Esophagus squamous epithelium (tissue), 5 donors: ENCODE measurements around the gene CAPS2. TPM values are rescaled to one million over a fixed set of nuclear protein-coding genes. Genes with fewer than 3 reads are reported as not detected.

Experiments
- DNase-seq: peaks from one replicate; lab custom pipeline; 2025; lab: John Stamatoyannopoulos, UW
- H3K27ac ChIP-seq, 4 donors: fragments of 200-600 bp; sonication (generic); one replicate each; pipeline ENCODE4 v1.5.1; 2016 to 2019; ENCODE audit warnings: mild to moderate bottlenecking in 1 of 4
- H3K27me3 ChIP-seq, 4 donors: fragments of 200-600 bp; sonication (generic); 1 replicate in 3 of 4; 2 replicates in 1 of 4; pipeline versions ENCODE4 v1.5.1 to v1.6.0; 2017 to 2021; ENCODE audit warnings: antibody characterized with exemption in 1 of 4
- H3K36me3 ChIP-seq, 3 donors: fragments of 200-600 bp; sonication (generic); one replicate each; pipeline ENCODE4 v1.5.1; 2016 to 2019
- H3K4me1 ChIP-seq, 3 donors: fragments of 200-600 bp; sonication (generic); one replicate each; pipeline ENCODE4 v1.5.1; 2017 to 2019
- H3K4me3 ChIP-seq, 4 donors: fragments of 200-600 bp; sonication (generic); 1 replicate in 3 of 4; 2 replicates in 1 of 4; pipeline ENCODE4 v1.5.1; 2016 to 2019; ENCODE audit warnings: mild to moderate bottlenecking in 2 of 4, moderate library complexity in 1 of 4
- H3K9me3 ChIP-seq, 3 donors: fragments of 200-600 bp; sonication (generic); one replicate each; pipeline ENCODE4 v1.5.1; 2016 to 2019
- POLR2A ChIP-seq, 4 donors: fragments of 450-650 bp; IDR thresholded peaks; one replicate each; pipeline ENCODE4 v1.6.1; 2017; ENCODE audit warnings: antibody characterized with exemption in 4 of 4, mild to moderate bottlenecking in 4 of 4, moderate library complexity in 3 of 4
- WGBS, 2 donors: methylation state at CpG; one replicate each; pipeline ENCODE4 v1.1.5; 2018; 5-methylcytosine and 5-hydroxymethylcytosine counted together
- intact Hi-C: fragments of 100-400 bp; cut with DNase I; formaldehyde crosslinking; loops from one replicate; pipeline ENCODE4 v1.15.0; 2022
- total RNA-seq, 4 donors: library from RNA; depleted of rRNA; stranded (reverse); fragments of >200 nt; gene quantifications; one replicate each; pipeline ENCODE4 v1.1.0, GENCODE V29; 2016
- TF ChIP-seq, protein P1 (sequence below), 6 experiments: fragments of 450-650 bp in 4 of 6; fragments of 200-600 bp in 2 of 6; sonication (generic) in 2 of 6; IDR thresholded peaks; one replicate each; pipeline ENCODE4 v1.5.1; 2016 to 2019; ENCODE audit warnings: antibody characterized with exemption in 6 of 6, mild to moderate bottlenecking in 4 of 6, moderate library complexity in 4 of 6
- donor health status: DM: yes; HTN: yes; CAD: no.

Gene CAPS2
- total RNA-seq, 4 donors from 2014 or later = 2.9 to 9.2 (median 5.8) TPM

DNA sequence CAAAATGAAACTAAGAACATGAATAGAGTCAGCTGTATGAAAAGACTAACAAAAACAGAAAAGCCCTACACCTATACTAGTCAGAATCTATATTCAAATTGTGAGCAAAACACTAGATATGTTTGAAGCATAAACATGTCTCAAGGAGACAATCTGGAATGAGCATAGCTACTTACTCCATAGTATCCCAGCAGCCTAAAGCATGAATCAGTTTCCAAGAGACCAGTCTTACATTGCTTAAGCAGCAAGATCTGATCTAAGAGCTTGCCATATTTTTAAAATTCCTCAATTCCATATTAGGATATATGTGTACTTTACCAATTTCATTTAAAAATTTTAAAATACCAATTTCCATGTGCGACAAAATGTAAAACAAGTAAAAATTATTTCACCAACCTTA is 7.7 kb downstream of the CAPS2 start:
- Histone ChIP-seq H3K27me3 (no peaks in the 10 kb centered on the region), H3K4me1 (no peaks in the 10 kb centered on the region), H3K27ac (no peak overlapping the region), H3K9me3 (no peaks in the 10 kb centered on the region), H3K36me3 (no peaks in the 10 kb centered on the region), H3K4me3 (no peak overlapping the region)
- intact Hi-C loops = no loop called here
- no peak for TF ChIP-seq POLR2A (IDR thresholded peaks at IDR 0.05)
- TF ChIP-seq, protein P1, sequence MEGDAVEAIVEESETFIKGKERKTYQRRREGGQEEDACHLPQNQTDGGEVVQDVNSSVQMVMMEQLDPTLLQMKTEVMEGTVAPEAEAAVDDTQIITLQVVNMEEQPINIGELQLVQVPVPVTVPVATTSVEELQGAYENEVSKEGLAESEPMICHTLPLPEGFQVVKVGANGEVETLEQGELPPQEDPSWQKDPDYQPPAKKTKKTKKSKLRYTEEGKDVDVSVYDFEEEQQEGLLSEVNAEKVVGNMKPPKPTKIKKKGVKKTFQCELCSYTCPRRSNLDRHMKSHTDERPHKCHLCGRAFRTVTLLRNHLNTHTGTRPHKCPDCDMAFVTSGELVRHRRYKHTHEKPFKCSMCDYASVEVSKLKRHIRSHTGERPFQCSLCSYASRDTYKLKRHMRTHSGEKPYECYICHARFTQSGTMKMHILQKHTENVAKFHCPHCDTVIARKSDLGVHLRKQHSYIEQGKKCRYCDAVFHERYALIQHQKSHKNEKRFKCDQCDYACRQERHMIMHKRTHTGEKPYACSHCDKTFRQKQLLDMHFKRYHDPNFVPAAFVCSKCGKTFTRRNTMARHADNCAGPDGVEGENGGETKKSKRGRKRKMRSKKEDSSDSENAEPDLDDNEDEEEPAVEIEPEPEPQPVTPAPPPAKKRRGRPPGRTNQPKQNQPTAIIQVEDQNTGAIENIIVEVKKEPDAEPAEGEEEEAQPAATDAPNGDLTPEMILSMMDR (IDR thresholded peaks at IDR 0.05) = no peak
- WGBS, 2 donors = 0% methylated on average over 1 of the region's 1 CpG
- no peak for DNase-seq

DNA sequence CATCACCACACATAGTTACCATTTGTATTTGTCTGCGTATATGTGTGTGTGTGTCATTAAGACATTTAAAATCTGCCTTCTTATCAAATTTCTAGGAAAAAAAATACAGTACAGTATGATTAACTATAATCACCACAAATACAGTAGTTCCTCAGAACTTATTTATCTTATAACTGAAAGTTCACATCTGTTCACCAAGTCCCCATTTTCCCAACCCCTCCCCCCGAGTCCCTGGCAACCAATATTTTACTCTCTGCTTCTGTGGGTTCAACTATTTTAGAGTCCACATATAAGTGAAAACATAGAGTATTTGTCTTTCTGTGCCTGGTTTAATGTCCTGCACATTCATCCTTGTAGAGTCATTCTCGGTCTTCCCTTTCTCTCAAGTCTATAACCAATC is 12.3 kb downstream of the CAPS2 start:
- H3K27me3 ChIP-seq = no peaks in the 10 kb centered on the region
- no peaks in the 10 kb centered on the region for H3K9me3 ChIP-seq
- no peak overlapping the region for H3K4me3 ChIP-seq
- intact Hi-C loops = no loop called here
- WGBS, 2 donors = 76 to 92% methylated on average over 3 of the region's 3 CpGs
- no peak overlapping the region for H3K27ac ChIP-seq
- no peak for DNase-seq
- H3K36me3 ChIP-seq = no peaks in the 10 kb centered on the region
- TF ChIP-seq POLR2A (IDR thresholded peaks at IDR 0.05) = no peak
- TF ChIP-seq, protein P1 (IDR thresholded peaks at IDR 0.05) = no peak
- H3K4me1 ChIP-seq = no peaks in the 10 kb centered on the region

DNA sequence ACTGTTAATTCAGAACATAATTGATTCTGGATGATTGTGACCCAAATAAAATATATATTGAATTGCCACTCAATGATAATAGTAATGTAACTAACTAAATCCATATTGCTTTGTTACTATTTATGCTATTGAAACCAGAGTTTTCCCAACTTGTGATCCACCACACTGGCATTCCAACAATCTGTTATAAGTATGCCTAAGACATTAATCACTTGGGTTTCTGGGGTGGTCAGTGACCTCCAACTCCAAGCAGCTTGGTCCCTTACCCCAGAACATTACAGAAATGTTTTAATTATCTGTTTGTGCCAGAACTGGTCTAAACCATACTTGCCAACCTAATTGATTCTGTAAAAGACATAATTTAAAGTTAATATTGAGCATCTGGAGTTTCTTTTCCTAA is 14.6 kb downstream of the CAPS2 start:
- no peak for DNase-seq
- no peaks in the 10 kb centered on the region for H3K9me3 ChIP-seq
- H3K27me3 ChIP-seq = no peaks in the 10 kb centered on the region
- intact Hi-C loops = no loop called here
- peaks cover 0 to under 1% (median 0%) of the 10 kb centered on the region in 3 donors for H3K36me3 ChIP-seq
- no peak overlapping the region for H3K27ac ChIP-seq
- peaks cover 0 to 7% (median 0%) of the 10 kb centered on the region in 3 donors for H3K4me1 ChIP-seq
- H3K4me3 ChIP-seq = no peak overlapping the region
- TF ChIP-seq POLR2A (IDR thresholded peaks at IDR 0.05) = no peak
- TF ChIP-seq, protein P1 (IDR thresholded peaks at IDR 0.05) = no peak

DNA sequence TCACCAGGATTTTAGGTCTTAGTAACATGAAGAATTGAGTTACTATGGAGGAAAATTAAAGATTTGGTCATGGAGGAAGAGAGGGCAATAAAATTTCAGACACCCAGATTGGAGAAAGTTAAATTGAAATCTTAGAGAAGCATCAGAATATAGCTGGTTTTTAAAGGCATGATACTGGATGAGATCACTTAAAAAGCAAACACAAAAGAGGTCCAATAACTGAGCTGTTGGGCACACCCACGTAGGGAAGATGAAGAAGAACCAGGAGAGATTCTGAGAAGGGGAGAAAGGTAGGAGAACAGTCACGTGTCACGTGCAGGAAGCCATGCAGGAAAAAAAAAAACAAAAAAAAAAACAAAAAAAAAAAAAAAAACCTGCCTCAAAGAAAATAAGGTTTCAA is 18.8 kb downstream of the CAPS2 start:
- WGBS, 2 donors = 69 to 71% methylated on average over 3 of the region's 3 CpGs
- Histone ChIP-seq H3K27ac (no peak overlapping the region), H3K9me3 (no peaks in the 10 kb centered on the region), H3K27me3 (no peaks in the 10 kb centered on the region), H3K4me3 (no peak overlapping the region), H3K4me1 (peaks cover 0 to 10% (median 0%) of the 10 kb centered on the region in 3 donors), H3K36me3 (peaks cover 0 to 6% (median 0%) of the 10 kb centered on the region in 3 donors)
- intact Hi-C loops = no loop called here
- no peak for DNase-seq
- TF ChIP-seq POLR2A (IDR thresholded peaks at IDR 0.05) = no peak
- TF ChIP-seq, protein P1 (IDR thresholded peaks at IDR 0.05) = no peak

DNA sequence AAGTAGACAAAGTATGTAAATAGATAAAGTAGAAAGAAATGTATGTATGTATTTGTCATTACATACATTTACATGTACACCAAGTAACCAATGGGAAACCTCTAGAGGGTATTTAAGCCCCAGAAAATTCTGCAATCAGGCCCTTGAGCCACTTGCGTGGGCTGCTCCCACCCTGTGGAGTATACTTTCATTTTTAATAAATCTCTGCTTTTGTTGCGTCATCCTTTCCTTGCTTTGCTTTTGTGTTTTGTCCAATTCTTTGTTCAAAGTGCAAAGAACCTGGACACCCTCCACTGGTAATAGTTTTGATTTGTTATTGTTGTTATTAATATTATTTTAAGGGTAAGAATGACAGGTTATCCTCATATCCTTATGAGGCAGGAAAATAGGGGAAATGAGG is 21.8 kb downstream of the CAPS2 start:
- intact Hi-C loops = no loop called here
- Histone ChIP-seq H3K4me3 (no peak overlapping the region), H3K9me3 (no peaks in the 10 kb centered on the region), H3K36me3 (peaks cover 0 to 20% (median 0%) of the 10 kb centered on the region in 3 donors), H3K27me3 (no peaks in the 10 kb centered on the region), H3K4me1 (peaks cover 0 to 10% (median 0%) of the 10 kb centered on the region in 3 donors), H3K27ac (no peak overlapping the region)
- TF ChIP-seq, protein P1 (IDR thresholded peaks at IDR 0.05) = no peak
- TF ChIP-seq POLR2A (IDR thresholded peaks at IDR 0.05) = no peak
- WGBS, 2 donors = 71 to 79% methylated on average over 2 of the region's 2 CpGs
- no peak for DNase-seq
